ENCODE data around the gene SPNS2. TPM values are rescaled to one million over a fixed set of nuclear protein-coding genes. Genes with fewer than 3 reads are reported as not detected.

The SPNS2 gene
- total and polyA plus RNA-seq, 2 experiments from 2014 or later = 1.7 to 2.3 TPM

- Mint-ChIP-seq H3K27me3 (ENCODE audit: insufficient read depth, low read depth, poor library complexity) (peaks cover 15% of the 10 kb centered on the region), H3K9me3 (no peaks in the 10 kb centered on the region), H3K4me1 (peaks cover 7% of the 10 kb centered on the region), H3K36me3 (ENCODE audit: low read depth) (no peaks in the 10 kb centered on the region; the same call in 2 of the 3 replicates), H3K27ac (no peak overlapping the region), H3K4me3 (no peak overlapping the region)
- Histone ChIP-seq H3K4me2 (no peak overlapping the region), H3K4me3 (no peak overlapping the region), H3K79me2 (replicated peaks; ENCODE audit: insufficient read depth) (no peaks in the 10 kb centered on the region), H3K27me3 (ENCODE audit: insufficient read depth) (0 out of 2 replicates have a peak, but pooled peaks cover 5% of the 10 kb centered on the region), H4K20me1 (replicated peaks; ENCODE audit: insufficient read depth) (no peaks in the 10 kb centered on the region), H2AFZ (no peak overlapping the region), H3F3A (replicated peaks; ENCODE audit: low read depth) (no peaks in the 10 kb centered on the region), H3K9me2 (ENCODE audit: insufficient read depth) (no peaks in the 10 kb centered on the region), H3K4me1 (ENCODE audit: insufficient read depth) (no peaks in the 10 kb centered on the region), H3K27ac (ENCODE audit: low read depth) (no peak overlapping the region), H3K36me3 (ENCODE audit: insufficient read depth) (no peaks in the 10 kb centered on the region)
- ATAC-seq = no peak
- TF ChIP-seq ZNF462 (CRISPR knock-in tag; IDR thresholded peaks at IDR 0.05) (no peak), JUNB (IDR thresholded peaks at IDR 0.05; ENCODE audit: unreplicated experiment) (no peak), EZH2phosphoT487 (IDR thresholded peaks at IDR 0.05; ENCODE audit: unreplicated experiment) (no peak), ZNF114 (CRISPR knock-in tag; IDR thresholded peaks at IDR 0.05) (no peak), POLR2AphosphoS5 (IDR thresholded peaks at IDR 0.05; ENCODE audit: low read depth) (no peak), EZH2 (IDR thresholded peaks at IDR 0.05; ENCODE audit: low read depth, unreplicated experiment) (no peak)
- DNase-seq (ENCODE audit: low spot score) = no peak
Observed at GRCh38 chr17:4516735-4517134, 18.1 kb downstream of the SPNS2 start.

GRCh38 chr17:4518901-4519300, 20.2 kb downstream of the SPNS2 start:
- H3K27ac Mint-ChIP-seq = no peak overlapping the region
- peaks cover 32% of the 10 kb centered on the region for H3K27me3 Mint-ChIP-seq (ENCODE audit: insufficient read depth, low read depth, poor library complexity)
- ATAC-seq (no peak), DNase-seq (ENCODE audit: low spot score) (no peak)
- no peaks in the 10 kb centered on the region for H3K9me3 Mint-ChIP-seq
- Histone ChIP-seq H3K79me2 (replicated peaks; ENCODE audit: insufficient read depth) (no peaks in the 10 kb centered on the region), H3K9me2 (ENCODE audit: insufficient read depth) (no peaks in the 10 kb centered on the region), H3K4me3 (no peak overlapping the region), H3K27ac (ENCODE audit: low read depth) (no peak overlapping the region), H4K20me1 (replicated peaks; ENCODE audit: insufficient read depth) (no peaks in the 10 kb centered on the region), H2AFZ (no peak overlapping the region), H3K4me2 (no peak overlapping the region), H3K4me1 (ENCODE audit: insufficient read depth) (no peaks in the 10 kb centered on the region), H3K27me3 (ENCODE audit: insufficient read depth) (peaks cover 15% of the 10 kb centered on the region; the same call in 1 of the 2 replicates), H3F3A (replicated peaks; ENCODE audit: low read depth) (no peaks in the 10 kb centered on the region), H3K36me3 (ENCODE audit: insufficient read depth) (no peaks in the 10 kb centered on the region)
- peaks cover 7% of the 10 kb centered on the region for H3K4me1 Mint-ChIP-seq
- H3K36me3 Mint-ChIP-seq (ENCODE audit: low read depth) = no peaks in the 10 kb centered on the region; the same call in 2 of the 3 replicates
- H3K4me3 Mint-ChIP-seq = no peak overlapping the region
- TF ChIP-seq ETS1 (IDR thresholded peaks at IDR 0.05) (no peak), NANOG (IDR thresholded peaks at IDR 0.05; ENCODE audit: borderline replicate concordance) (no peak), JUNB (IDR thresholded peaks at IDR 0.05; ENCODE audit: unreplicated experiment) (no peak), REST (IDR thresholded peaks at IDR 0.05; ENCODE audit: unreplicated experiment) (no peak)

Measured in GM23338 (cell line).